ENCODE results near the gene BRF1.

Gene BRF1

DNA sequence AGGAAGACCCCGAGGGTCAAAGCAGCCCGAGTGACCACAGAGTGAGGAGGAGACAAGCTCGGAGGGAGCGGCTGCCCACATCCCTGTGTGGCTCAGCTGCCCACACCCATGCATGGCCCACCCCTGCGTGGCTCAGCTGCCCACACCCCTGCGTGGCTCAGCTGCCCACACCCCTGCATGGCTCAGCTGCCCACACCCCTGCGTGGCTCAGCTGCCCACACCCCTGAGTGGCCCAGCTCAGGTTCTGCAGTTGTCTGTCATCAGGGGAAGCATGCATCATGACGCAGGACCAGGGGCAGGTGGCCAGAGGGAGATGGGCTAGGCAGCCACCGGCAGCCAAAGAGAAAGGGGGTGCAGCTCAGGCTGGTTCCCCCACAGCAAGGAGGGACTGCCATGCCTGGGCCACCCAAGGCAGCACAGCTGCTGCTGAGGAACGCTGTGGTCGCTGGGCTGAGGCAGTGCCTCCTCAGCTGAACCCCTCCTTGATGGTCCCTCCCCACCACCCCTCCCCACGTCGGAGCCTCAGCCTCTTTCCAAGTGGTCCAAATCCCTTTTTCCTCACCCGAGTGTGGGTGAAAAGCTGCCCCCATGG, 86.4 kb downstream of the BRF1 start:
- Histone ChIP-seq H3K36me3 (ENCODE audit: control insufficient read depth in 2 of 2, insufficient read depth in 2 of 2, low read length in 2 of 2) (peaks cover 14 to 34% of the 10 kb centered on the region in 2 donors), H3K27me3 (ENCODE audit: control insufficient read depth in 1 of 2, insufficient read depth in 2 of 2, low read length in 2 of 2) (no peaks in the 10 kb centered on the region), H3K9ac (ENCODE audit: low read length in 2 of 2) (no peak overlapping the region), H3K27ac (ENCODE audit: low read length) (no peak overlapping the region), H3K4me3 (ENCODE audit: low read length in 2 of 2) (no peak overlapping the region), H3K4me1 (ENCODE audit: control insufficient read depth, insufficient read depth, low read length) (no peaks in the 10 kb centered on the region), H3K9me3 (ENCODE audit: control insufficient read depth in 2 of 2, low read length in 2 of 2) (no peaks in the 10 kb centered on the region)

DNA sequence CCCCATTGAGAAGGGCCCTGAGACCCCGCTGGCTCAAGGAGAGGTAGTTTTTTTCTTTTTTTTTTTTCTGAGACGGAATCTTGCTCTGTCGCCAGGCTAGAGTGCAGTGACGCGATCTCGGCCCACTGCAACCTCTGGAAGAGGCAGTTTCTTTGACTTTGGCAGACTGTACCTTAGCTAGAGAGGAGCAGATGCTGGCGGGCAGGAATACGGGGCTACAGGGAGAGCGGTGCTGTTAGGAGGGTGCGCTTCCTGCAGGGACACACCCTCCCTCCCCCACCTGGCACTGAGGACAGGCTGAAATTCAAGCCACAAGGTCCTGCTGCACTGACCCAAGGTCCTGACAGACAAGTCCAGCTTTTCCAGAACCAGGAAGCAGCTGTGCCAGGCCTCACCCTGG, 87.4 kb downstream of the BRF1 start:
- no peak overlapping the region for H3K27ac ChIP-seq (ENCODE audit: low read length)
- no peaks in the 10 kb centered on the region for H3K9me3 ChIP-seq (ENCODE audit: control insufficient read depth in 2 of 2, low read length in 2 of 2)
- peaks cover 8 to 29% of the 10 kb centered on the region in 2 donors for H3K36me3 ChIP-seq (ENCODE audit: control insufficient read depth in 2 of 2, insufficient read depth in 2 of 2, low read length in 2 of 2)

DNA sequence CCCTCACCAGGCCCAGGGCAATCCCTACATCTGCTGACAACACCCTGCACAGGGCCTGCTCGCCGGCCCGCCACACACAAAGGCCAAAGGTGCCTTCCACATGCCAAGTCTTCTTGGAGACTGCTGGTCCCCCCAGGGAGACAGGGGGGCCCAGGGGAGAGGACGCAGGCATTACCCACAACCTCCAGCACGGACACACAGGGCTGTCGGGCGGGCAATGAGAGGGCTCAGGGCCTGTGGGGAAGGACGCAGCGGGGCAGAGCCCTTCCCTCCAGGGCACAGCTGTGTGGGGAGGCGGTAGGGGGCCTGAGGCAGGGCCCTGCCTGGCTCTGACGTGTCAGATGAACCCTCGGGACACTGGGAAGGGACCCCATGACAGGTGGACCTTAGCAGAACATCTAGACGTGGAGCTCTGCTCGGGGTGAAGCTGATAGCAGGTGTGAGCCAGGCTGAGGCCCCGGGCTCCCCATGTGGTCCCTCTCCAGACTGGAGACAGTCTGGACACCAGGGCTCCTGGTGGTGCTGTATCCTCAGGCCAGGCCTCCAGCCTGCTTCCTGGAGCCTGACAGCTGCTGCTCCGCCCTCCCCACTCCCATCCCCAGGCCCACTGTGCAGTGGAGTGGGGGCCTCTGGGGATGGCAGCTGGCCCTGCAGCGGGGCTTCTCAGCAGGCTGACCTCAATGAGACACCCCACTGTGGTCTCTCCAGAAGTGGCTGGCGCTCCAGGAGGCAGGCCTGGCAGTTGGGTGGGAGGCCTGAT, 88.1 kb downstream of the BRF1 start:
- no peak overlapping the region for H3K9ac ChIP-seq (ENCODE audit: low read length in 2 of 2)
- no peaks in the 10 kb centered on the region for H3K9me3 ChIP-seq (ENCODE audit: control insufficient read depth in 2 of 2, low read length in 2 of 2)
- no peak overlapping the region for H3K4me3 ChIP-seq (ENCODE audit: low read length in 2 of 2)
- H3K27ac ChIP-seq (ENCODE audit: low read length): no peak overlapping the region
- no peaks in the 10 kb centered on the region for H3K27me3 ChIP-seq (ENCODE audit: control insufficient read depth in 1 of 2, insufficient read depth in 2 of 2, low read length in 2 of 2)
- no peaks in the 10 kb centered on the region for H3K4me1 ChIP-seq (ENCODE audit: control insufficient read depth, insufficient read depth, low read length)
- peaks cover 8 to 27% of the 10 kb centered on the region in 2 donors for H3K36me3 ChIP-seq (ENCODE audit: control insufficient read depth in 2 of 2, insufficient read depth in 2 of 2, low read length in 2 of 2)

More for the DNA sequence above, 87.4 kb downstream of the BRF1 start:
- Histone ChIP-seq H3K27me3 (ENCODE audit: control insufficient read depth in 1 of 2, insufficient read depth in 2 of 2, low read length in 2 of 2) (no peaks in the 10 kb centered on the region), H3K4me1 (ENCODE audit: control insufficient read depth, insufficient read depth, low read length) (no peaks in the 10 kb centered on the region), H3K9ac (ENCODE audit: low read length in 2 of 2) (no peak overlapping the region), H3K4me3 (ENCODE audit: low read length in 2 of 2) (no peak overlapping the region)

DNA sequence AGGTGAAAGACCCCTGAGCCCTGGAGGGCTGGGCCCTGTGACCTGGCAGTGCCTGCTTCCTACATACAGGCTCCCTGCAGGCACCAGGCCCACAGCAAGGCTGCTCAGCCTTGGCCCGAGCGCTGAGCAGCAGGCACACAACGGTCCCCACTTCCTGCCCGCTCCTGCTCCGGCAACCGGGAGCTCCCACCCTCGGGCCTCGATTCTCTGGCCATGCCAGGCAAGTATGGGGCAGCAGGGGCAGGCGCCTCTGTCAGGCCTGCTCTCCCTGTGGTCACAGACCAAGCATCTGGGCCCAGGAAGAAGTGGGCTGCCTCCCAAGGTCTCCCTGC, 89.1 kb downstream of the BRF1 start:
- no peak overlapping the region for H3K9ac ChIP-seq (ENCODE audit: low read length in 2 of 2)
- peaks cover 4 to 20% of the 10 kb centered on the region in 2 donors for H3K36me3 ChIP-seq (ENCODE audit: control insufficient read depth in 2 of 2, insufficient read depth in 2 of 2, low read length in 2 of 2)

DNA sequence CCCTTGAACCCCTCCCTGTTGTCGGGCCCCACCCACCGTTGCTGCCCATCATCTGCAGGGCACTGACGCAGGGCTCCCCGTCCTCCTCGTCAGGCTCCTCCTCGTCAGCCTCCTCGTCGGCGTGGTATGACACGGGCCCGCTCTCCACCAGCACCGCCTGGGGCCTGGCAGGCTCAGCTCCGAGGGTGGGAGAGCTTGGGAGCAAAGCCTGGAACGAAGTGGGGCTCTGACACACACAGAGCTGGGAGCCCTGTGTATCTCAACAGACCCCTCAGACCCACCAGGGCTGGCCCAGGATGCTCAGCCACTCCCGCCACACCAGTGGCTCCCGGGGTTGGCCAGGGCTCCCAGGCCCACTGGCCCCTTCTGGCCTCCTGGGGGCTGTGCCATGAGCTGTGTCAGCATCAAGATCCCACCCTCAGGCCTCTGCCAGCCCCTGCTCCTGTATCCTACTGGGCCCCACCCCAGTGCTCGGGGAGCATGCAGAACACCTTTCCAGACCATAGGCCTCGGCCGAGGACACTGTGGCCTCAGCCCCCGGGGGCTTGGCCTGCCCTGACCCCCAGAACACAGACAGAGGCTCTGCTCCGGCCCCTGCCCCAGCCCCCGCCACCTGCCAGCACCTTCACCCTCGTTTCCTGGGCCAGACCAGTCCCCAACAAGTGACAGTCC, 89.6 kb downstream of the BRF1 start:
- H3K27me3 ChIP-seq (ENCODE audit: control insufficient read depth in 1 of 2, insufficient read depth in 2 of 2, low read length in 2 of 2): no peaks in the 10 kb centered on the region
- peaks cover 4 to 18% of the 10 kb centered on the region in 2 donors for H3K36me3 ChIP-seq (ENCODE audit: control insufficient read depth in 2 of 2, insufficient read depth in 2 of 2, low read length in 2 of 2)
- H3K4me1 ChIP-seq (ENCODE audit: control insufficient read depth, insufficient read depth, low read length): peaks cover 7% of the 10 kb centered on the region
- H3K9me3 ChIP-seq (ENCODE audit: control insufficient read depth in 2 of 2, low read length in 2 of 2): no peaks in the 10 kb centered on the region
- H3K27ac ChIP-seq (ENCODE audit: low read length): no peak overlapping the region
- no peak overlapping the region for H3K4me3 ChIP-seq (ENCODE audit: low read length in 2 of 2)
- no peak overlapping the region for H3K9ac ChIP-seq (ENCODE audit: low read length in 2 of 2)

More for the DNA sequence above, 89.1 kb downstream of the BRF1 start:
- no peaks in the 10 kb centered on the region for H3K9me3 ChIP-seq (ENCODE audit: control insufficient read depth in 2 of 2, low read length in 2 of 2)
- H3K4me3 ChIP-seq (ENCODE audit: low read length in 2 of 2): no peak overlapping the region
- no peaks in the 10 kb centered on the region for H3K27me3 ChIP-seq (ENCODE audit: control insufficient read depth in 1 of 2, insufficient read depth in 2 of 2, low read length in 2 of 2)
- H3K27ac ChIP-seq (ENCODE audit: low read length): no peak overlapping the region
- peaks cover 7% of the 10 kb centered on the region for H3K4me1 ChIP-seq (ENCODE audit: control insufficient read depth, insufficient read depth, low read length)

DNA sequence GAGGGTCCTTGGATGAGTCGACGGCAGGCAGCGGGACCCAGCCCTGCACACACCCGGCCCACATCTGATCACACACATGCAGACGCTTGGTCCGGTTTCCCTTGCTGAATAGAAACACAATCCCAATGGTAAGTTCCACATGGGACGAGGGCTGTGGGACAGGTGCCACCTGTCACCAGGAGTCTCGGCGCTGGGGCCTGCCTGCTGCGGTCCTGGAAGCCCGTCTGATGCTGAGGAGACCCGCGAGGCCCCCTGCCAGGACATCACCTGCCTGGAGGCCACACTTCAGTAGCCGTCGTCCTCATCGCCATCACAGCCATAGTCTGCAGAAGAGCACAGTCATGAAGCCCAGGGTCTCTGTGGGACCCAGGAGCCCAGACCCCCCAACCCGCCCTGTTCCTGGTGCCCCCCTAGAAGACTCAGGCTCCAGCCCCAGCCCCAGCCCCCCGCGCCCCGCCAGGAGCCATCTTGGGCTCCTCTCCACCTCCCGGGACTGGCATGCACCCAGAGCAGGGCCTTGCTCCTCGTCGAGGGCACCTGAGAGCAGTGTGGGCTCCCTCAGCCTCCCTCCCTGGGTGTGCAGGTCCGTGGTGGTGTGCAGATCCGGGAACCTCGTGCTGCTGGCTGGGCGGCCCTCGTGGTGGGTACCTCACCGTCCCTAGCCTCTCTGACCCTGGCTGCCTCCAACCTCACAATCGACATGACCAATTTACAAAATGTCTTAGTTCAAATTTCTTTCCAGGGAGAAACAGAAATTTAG, 90.4 kb downstream of the BRF1 start:
- Histone ChIP-seq H3K27ac (ENCODE audit: low read length) (no peak overlapping the region), H3K27me3 (ENCODE audit: control insufficient read depth in 1 of 2, insufficient read depth in 2 of 2, low read length in 2 of 2) (no peaks in the 10 kb centered on the region), H3K9me3 (ENCODE audit: control insufficient read depth in 2 of 2, low read length in 2 of 2) (no peaks in the 10 kb centered on the region), H3K4me1 (ENCODE audit: control insufficient read depth, insufficient read depth, low read length) (peaks cover 14% of the 10 kb centered on the region), H3K36me3 (ENCODE audit: control insufficient read depth in 2 of 2, insufficient read depth in 2 of 2, low read length in 2 of 2) (peaks cover 4 to 14% of the 10 kb centered on the region in 2 donors), H3K9ac (ENCODE audit: low read length in 2 of 2) (no peak overlapping the region), H3K4me3 (ENCODE audit: low read length in 2 of 2) (no peak overlapping the region)

DNA sequence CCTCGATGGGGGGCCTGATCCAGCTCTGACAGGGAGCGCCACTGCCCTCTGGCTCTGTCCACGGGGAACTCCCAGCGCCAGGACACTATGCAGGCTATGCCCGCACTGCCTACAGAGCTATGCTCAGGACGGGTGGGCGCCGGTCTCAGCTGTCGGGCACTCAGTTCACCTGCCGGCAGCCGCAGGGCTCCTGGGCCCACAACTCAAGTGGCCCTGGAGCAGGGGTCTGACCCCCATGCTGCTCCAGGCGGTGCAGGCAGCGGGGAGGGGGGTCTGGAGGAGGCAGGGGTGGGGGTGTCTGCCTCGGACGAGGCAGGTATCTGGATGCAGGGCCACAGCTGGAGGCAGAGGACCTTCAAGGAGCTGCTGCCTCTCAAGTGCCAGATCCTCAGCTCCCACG, 91.2 kb downstream of the BRF1 start:
- Histone ChIP-seq H3K4me3 (ENCODE audit: low read length in 2 of 2) (no peak overlapping the region), H3K9me3 (ENCODE audit: control insufficient read depth in 2 of 2, low read length in 2 of 2) (no peaks in the 10 kb centered on the region), H3K27ac (ENCODE audit: low read length) (no peak overlapping the region), H3K36me3 (ENCODE audit: control insufficient read depth in 2 of 2, insufficient read depth in 2 of 2, low read length in 2 of 2) (peaks cover 0 to 12% of the 10 kb centered on the region in 2 donors), H3K4me1 (ENCODE audit: control insufficient read depth, insufficient read depth, low read length) (peaks cover 22% of the 10 kb centered on the region), H3K27me3 (ENCODE audit: control insufficient read depth in 1 of 2, insufficient read depth in 2 of 2, low read length in 2 of 2) (no peaks in the 10 kb centered on the region), H3K9ac (ENCODE audit: low read length in 2 of 2) (no peak overlapping the region)

DNA sequence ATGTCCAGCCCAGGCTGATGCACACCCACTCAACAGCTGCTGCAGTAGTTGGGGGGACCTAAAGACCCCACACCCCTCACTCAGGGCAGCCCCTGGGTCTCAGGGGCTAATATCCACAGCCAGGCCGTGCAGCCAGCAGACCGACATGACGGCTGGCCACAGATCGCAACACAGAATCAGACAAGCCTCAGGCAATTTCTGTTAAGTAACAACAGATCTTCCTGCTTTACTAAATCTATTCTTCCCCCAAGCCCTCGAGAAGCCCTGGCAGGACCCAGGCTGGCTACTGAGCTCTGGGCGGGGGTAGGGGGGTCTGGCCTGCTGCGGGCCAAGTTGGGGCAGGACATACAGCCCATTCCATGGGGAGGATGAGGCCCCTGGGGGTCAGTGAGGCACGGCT, 91.7 kb downstream of the BRF1 start:
- H3K9me3 ChIP-seq (ENCODE audit: control insufficient read depth in 2 of 2, low read length in 2 of 2): no peaks in the 10 kb centered on the region
- no peaks in the 10 kb centered on the region for H3K27me3 ChIP-seq (ENCODE audit: control insufficient read depth in 1 of 2, insufficient read depth in 2 of 2, low read length in 2 of 2)
- peaks cover 0 to 12% of the 10 kb centered on the region in 2 donors for H3K36me3 ChIP-seq (ENCODE audit: control insufficient read depth in 2 of 2, insufficient read depth in 2 of 2, low read length in 2 of 2)
- no peak overlapping the region for H3K4me3 ChIP-seq (ENCODE audit: low read length in 2 of 2)
- H3K4me1 ChIP-seq (ENCODE audit: control insufficient read depth, insufficient read depth, low read length): peaks cover 27% of the 10 kb centered on the region
- H3K27ac ChIP-seq (ENCODE audit: low read length): no peak overlapping the region
- H3K9ac ChIP-seq (ENCODE audit: low read length in 2 of 2): no peak overlapping the region

DNA sequence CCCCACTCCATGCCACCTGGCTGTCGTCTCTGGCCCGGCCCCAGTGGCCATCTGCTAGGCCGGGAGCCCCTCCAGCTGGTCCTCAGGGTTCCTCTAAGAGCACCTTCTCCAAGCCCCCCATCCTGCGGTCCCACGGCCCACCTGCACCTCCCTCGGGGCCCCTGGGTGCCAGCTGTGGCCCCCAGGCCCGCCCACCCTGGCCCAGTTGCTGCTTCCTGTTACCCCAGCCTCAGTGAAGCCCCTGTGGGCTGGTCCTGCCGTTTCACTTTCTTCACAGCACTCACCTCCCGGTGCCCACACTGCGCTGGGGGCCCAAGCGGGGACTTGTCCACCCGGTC, 92.1 kb downstream of the BRF1 start:
- H3K4me3 ChIP-seq (ENCODE audit: low read length in 2 of 2): no peak overlapping the region
- H3K9ac ChIP-seq (ENCODE audit: low read length in 2 of 2): no peak overlapping the region
- H3K36me3 ChIP-seq (ENCODE audit: control insufficient read depth in 2 of 2, insufficient read depth in 2 of 2, low read length in 2 of 2): peaks cover 0 to 9% of the 10 kb centered on the region in 2 donors
- peaks cover 31% of the 10 kb centered on the region for H3K4me1 ChIP-seq (ENCODE audit: control insufficient read depth, insufficient read depth, low read length)
- H3K27me3 ChIP-seq (ENCODE audit: control insufficient read depth in 1 of 2, insufficient read depth in 2 of 2, low read length in 2 of 2): no peaks in the 10 kb centered on the region
- no peaks in the 10 kb centered on the region for H3K9me3 ChIP-seq (ENCODE audit: control insufficient read depth in 2 of 2, low read length in 2 of 2)
- H3K27ac ChIP-seq (ENCODE audit: low read length): no peak overlapping the region

DNA sequence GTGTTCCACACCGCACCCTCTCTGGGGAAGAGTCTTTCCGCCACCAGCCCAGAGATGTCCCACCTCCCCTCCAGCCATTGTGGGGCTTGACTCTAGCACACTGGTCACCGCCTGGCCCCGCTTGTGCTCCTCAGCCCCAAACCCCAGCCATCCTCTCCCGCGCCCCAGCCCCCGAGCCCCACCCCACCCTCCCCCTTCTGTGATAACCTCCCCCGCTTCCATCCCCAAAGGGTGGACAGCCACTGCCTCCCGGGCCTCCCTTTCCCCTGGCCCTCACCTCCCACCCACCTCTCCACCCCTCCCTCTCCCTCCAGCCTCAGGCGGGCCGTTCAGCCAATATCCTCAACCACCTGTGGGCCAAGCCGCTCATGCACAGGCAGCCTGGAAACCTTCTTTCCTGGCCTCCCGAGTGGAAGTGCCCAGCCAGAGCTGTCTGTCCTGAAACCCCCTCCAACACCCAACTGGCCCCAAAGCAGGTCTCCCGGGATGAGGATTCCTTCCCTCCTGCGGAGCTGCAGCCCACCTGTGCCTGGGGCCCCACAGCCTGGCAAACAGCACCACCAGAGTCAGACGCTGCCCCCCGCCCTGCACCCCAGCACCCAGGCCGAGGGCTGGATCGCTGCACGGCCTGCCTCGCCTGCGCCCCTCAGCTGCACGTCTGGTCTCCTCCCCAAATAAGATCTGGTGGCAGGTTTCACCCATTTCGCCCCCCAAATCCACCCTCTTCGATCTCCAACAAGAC, 92.6 kb downstream of the BRF1 start:
- Histone ChIP-seq H3K9ac (ENCODE audit: low read length in 2 of 2) (no peak overlapping the region), H3K4me1 (ENCODE audit: control insufficient read depth, insufficient read depth, low read length) (peaks cover 34% of the 10 kb centered on the region), H3K4me3 (ENCODE audit: low read length in 2 of 2) (no peak overlapping the region), H3K27me3 (ENCODE audit: control insufficient read depth in 1 of 2, insufficient read depth in 2 of 2, low read length in 2 of 2) (no peaks in the 10 kb centered on the region), H3K27ac (ENCODE audit: low read length) (no peak overlapping the region), H3K9me3 (ENCODE audit: control insufficient read depth in 2 of 2, low read length in 2 of 2) (no peaks in the 10 kb centered on the region), H3K36me3 (ENCODE audit: control insufficient read depth in 2 of 2, insufficient read depth in 2 of 2, low read length in 2 of 2) (peaks cover 0 to 9% of the 10 kb centered on the region in 2 donors)

Measured in stomach smooth muscle (tissue), 2 donors.